T-cell (primary cell): ENCODE results near the gene MPPED1. TPM values are rescaled to one million over a fixed set of nuclear protein-coding genes. Genes with fewer than 3 reads are reported as not detected.

Experiments used
- ATAC-seq, 4 experiments: fragments of 200-7000 bp in 3 of 4; fragments of 150-1000 bp in 1 of 4; cut with Tn5 transposase; replicated peaks in 1 of 4; 1 replicate in 3 of 4; 2 replicates in 1 of 4; pipeline ENCODE4 v1.10.0; 2021; ENCODE audit warnings: moderate library complexity in 3 of 4, mild to moderate bottlenecking in 2 of 4, moderate number of reproducible peaks in 1 of 4
- CTCF ChIA-PET, 2 donors: fragments of 300-600 bp; sonication (Branson Sonifier 250); formaldehyde crosslinking; loops; one replicate each; lab custom pipeline; 2022; ENCODE audit warnings: antibody characterized with exemption in 2 of 2; lab: Charles Lee
- POLR2A ChIA-PET, 2 donors: fragments of 300-600 bp; sonication (Branson Sonifier 250); formaldehyde crosslinking; loops; one replicate each; lab custom pipeline; 2022; ENCODE audit warnings: antibody characterized with exemption in 2 of 2; lab: Charles Lee
- DNase-seq, 35 experiments: peaks; one replicate each; pipeline versions ENCODE4 v3.0.0 to v3.0.0-alpha.2; 2013 to 2023
- H3K27ac ChIP-seq: one replicate; pipeline ENCODE4 v1.5.1; 2013; ENCODE audit warnings: low read length
- H3K27me3 ChIP-seq, 2 experiments: replicated peaks in 1 of 2; 1 replicate in 1 of 2; 2 replicates in 1 of 2; pipeline versions ENCODE4 v1.6.1 to v1.7.0; 2013; ENCODE audit warnings: low read length in 1 of 2, mixed read lengths in 1 of 2; ENCODE audit not compliant: control insufficient read depth in 2 of 2, insufficient read depth in 2 of 2; ENCODE audit errors: extremely low read depth in 1 of 2
- H3K36me3 ChIP-seq, 2 donors: 1 replicate in 1 of 2; 2 replicates in 1 of 2; pipeline versions ENCODE4 v1.6.1 to v1.7.0; 2013; ENCODE audit warnings: low read length in 1 of 2; ENCODE audit not compliant: control insufficient read depth in 2 of 2, insufficient read depth in 1 of 2; ENCODE audit errors: extremely low read depth in 1 of 2
- H3K4me1 ChIP-seq, 2 experiments: 1 replicate in 1 of 2; 2 replicates in 1 of 2; pipeline versions ENCODE4 v1.6.1 to v1.7.0; 2013; ENCODE audit warnings: low read length in 2 of 2, mixed read lengths in 1 of 2; ENCODE audit not compliant: insufficient read depth in 2 of 2, control insufficient read depth in 1 of 2; ENCODE audit errors: extremely low read depth in 1 of 2
- H3K4me3 ChIP-seq, 2 donors: 1 replicate in 1 of 2; 2 replicates in 1 of 2; pipeline versions ENCODE4 v1.5.1 to v1.7.0; 2013; ENCODE audit warnings: mild to moderate bottlenecking in 2 of 2, low read length in 1 of 2, moderate library complexity in 1 of 2; ENCODE audit not compliant: control insufficient read depth in 1 of 2; ENCODE audit errors: extremely low read depth in 1 of 2
- H3K9me3 ChIP-seq: 2 replicates; pipeline ENCODE4 v1.7.0; 2013
- H3K27ac Mint-ChIP-seq, 2 donors: one replicate each; pipeline ENCODE4 v1.8.0; 2020 to 2021; ENCODE audit warnings: mild to moderate bottlenecking in 2 of 2, mixed read lengths in 2 of 2
- H3K27me3 Mint-ChIP-seq, 2 donors: one replicate each; pipeline ENCODE4 v1.8.0; 2021 to 2022; ENCODE audit warnings: mixed read lengths in 2 of 2
- H3K36me3 Mint-ChIP-seq: one replicate; pipeline ENCODE4 v1.8.0; 2021; ENCODE audit warnings: mixed read lengths
- H3K4me1 Mint-ChIP-seq, 3 donors: one replicate each; pipeline ENCODE4 v1.8.0; 2020 to 2022; ENCODE audit warnings: mixed read lengths in 3 of 3, mild to moderate bottlenecking in 1 of 3
- H3K4me3 Mint-ChIP-seq, 3 donors: one replicate each; pipeline ENCODE4 v1.8.0; 2020 to 2022; ENCODE audit warnings: mild to moderate bottlenecking in 3 of 3, mixed read lengths in 3 of 3, moderate library complexity in 3 of 3
- H3K9me3 Mint-ChIP-seq, 3 donors: one replicate each; pipeline ENCODE4 v1.8.0; 2020 to 2022; ENCODE audit warnings: mixed read lengths in 3 of 3
- WGBS: methylation state at CpG from one replicate; pipeline ENCODE4 v1.1.5; 2013; ENCODE audit warnings: missing lambda C conversion rate; ENCODE audit not compliant: insufficient coverage; 5-methylcytosine and 5-hydroxymethylcytosine counted together
- total RNA-seq, 35 experiments: library from RNA in 6 of 35; stranded (reverse) in 6 of 35; fragments of 120-200 nt in 1 of 35; gene quantifications; one replicate each; pipeline versions ENCODE4 v1.2.1 to v1.2.4 and lab custom pipeline; 2013 to 2026

The MPPED1 gene
- total RNA-seq, 5 donors from 2014 or later (not counting 1 experiment from before 2014, with no cell fraction given) = not detected

- H3K27ac ChIP-seq = no peak overlapping the region
- Mint-ChIP-seq H3K27me3 (peaks cover 13 to 22% of the 10 kb centered on the region in 2 donors), H3K9me3 (no peaks in the 10 kb centered on the region), H3K4me3 (no peak overlapping the region), H3K27ac (no peak overlapping the region), H3K4me1 (no peaks in the 10 kb centered on the region), H3K36me3 (no peaks in the 10 kb centered on the region)
- POLR2A ChIA-PET = no interaction called here
- no peaks in the 10 kb centered on the region for H3K36me3 ChIP-seq
- H3K4me1 ChIP-seq = no peaks in the 10 kb centered on the region
- no peaks in the 10 kb centered on the region for H3K9me3 ChIP-seq
- ATAC-seq = no peak
- whole genome bisulfite sequencing = no CpG with 5 or more reads among the region's 4 CpGs
- no peak overlapping the region for H3K4me3 ChIP-seq
- CTCF ChIA-PET = no interaction called here
- DNase-seq = no peak
- H3K27me3 ChIP-seq = peaks cover 0 to 48% of the 10 kb centered on the region in 2 experiments
Measured at GRCh38 chr22:43531651-43532050, 119.8 kb downstream of the MPPED1 start.

GRCh38 chr22:43532301-43533155 is 120.7 kb downstream of the MPPED1 start:
- CTCF ChIA-PET = no interaction called here
- H3K9me3 Mint-ChIP-seq = no peaks in the 10 kb centered on the region
- 87% methylated on average over 12 of the region's 17 CpGs for WGBS

GRCh38 chr22:43533156-43533530 is 121.3 kb downstream of the MPPED1 start:
- DNase-seq (peak in 1 of 35 experiments; percentile 15), ATAC-seq (no peak)
- no peaks in the 10 kb centered on the region for H3K36me3 Mint-ChIP-seq
- no peaks in the 10 kb centered on the region for H3K9me3 Mint-ChIP-seq
- H3K4me3 Mint-ChIP-seq = no peak overlapping the region
- POLR2A ChIA-PET = no interaction called here
- H3K4me1 Mint-ChIP-seq = no peaks in the 10 kb centered on the region
- H3K27ac ChIP-seq = no peak overlapping the region
- H3K27ac Mint-ChIP-seq = no peak overlapping the region
- 40% methylated on average over 1 of the region's 3 CpGs for WGBS
- no peaks in the 10 kb centered on the region for H3K9me3 ChIP-seq
- H3K36me3 ChIP-seq = no peaks in the 10 kb centered on the region
- peaks cover 0 to 38% of the 10 kb centered on the region in 2 experiments for H3K27me3 ChIP-seq
- no peaks in the 10 kb centered on the region for H3K4me1 ChIP-seq
- CTCF ChIA-PET = no interaction called here
- H3K4me3 ChIP-seq = no peak overlapping the region
- H3K27me3 Mint-ChIP-seq = peaks cover 8 to 21% of the 10 kb centered on the region in 2 donors

More at GRCh38 chr22:43532301-43533155, 120.7 kb downstream of the MPPED1 start:
- Mint-ChIP-seq H3K4me3 (no peak overlapping the region), H3K27ac (no peak overlapping the region), H3K27me3 (peaks cover 6 to 19% of the 10 kb centered on the region in 2 donors), H3K4me1 (no peaks in the 10 kb centered on the region), H3K36me3 (no peaks in the 10 kb centered on the region)
- POLR2A ChIA-PET = no interaction called here
- Histone ChIP-seq H3K9me3 (no peaks in the 10 kb centered on the region), H3K27me3 (peaks cover 0 to 42% of the 10 kb centered on the region in 2 experiments), H3K4me1 (no peaks in the 10 kb centered on the region), H3K27ac (no peak overlapping the region), H3K36me3 (no peaks in the 10 kb centered on the region), H3K4me3 (no peak overlapping the region)
- ATAC-seq (no peak), DNase-seq (no peak)

GRCh38 chr22:43533656-43534428 is 122.0 kb downstream of the MPPED1 start:
- no peaks in the 10 kb centered on the region for H3K36me3 ChIP-seq
- H3K27me3 ChIP-seq = peaks cover 0 to 40% of the 10 kb centered on the region in 2 experiments
- H3K27ac ChIP-seq = no peak overlapping the region
- WGBS = 96% methylated on average over 3 of the region's 10 CpGs
- ChIA-PET CTCF (no interaction called here), POLR2A (no interaction called here)
- no peaks in the 10 kb centered on the region for H3K9me3 ChIP-seq
- DNase-seq (peak in 1 of 35 experiments; percentile 9), ATAC-seq (no peak)
- no peaks in the 10 kb centered on the region for H3K4me1 Mint-ChIP-seq
- no peaks in the 10 kb centered on the region for H3K4me1 ChIP-seq
- H3K27me3 Mint-ChIP-seq = peaks cover 12 to 20% of the 10 kb centered on the region in 2 donors
- no peak overlapping the region for H3K4me3 Mint-ChIP-seq
- H3K36me3 Mint-ChIP-seq = no peaks in the 10 kb centered on the region
- no peak overlapping the region for H3K4me3 ChIP-seq
- no peak overlapping the region for H3K27ac Mint-ChIP-seq
- H3K9me3 Mint-ChIP-seq = no peaks in the 10 kb centered on the region

- ATAC-seq (no peak), DNase-seq (no peak)
- Mint-ChIP-seq H3K9me3 (no peaks in the 10 kb centered on the region), H3K4me3 (no peak overlapping the region), H3K4me1 (no peaks in the 10 kb centered on the region), H3K27ac (no peak overlapping the region), H3K27me3 (peaks cover 12 to 21% of the 10 kb centered on the region in 2 donors), H3K36me3 (no peaks in the 10 kb centered on the region)
- H3K27me3 ChIP-seq = peaks cover 0 to 37% of the 10 kb centered on the region in 2 experiments
- POLR2A ChIA-PET = no interaction called here
- WGBS = 77% methylated on average over 5 of the region's 6 CpGs
- H3K9me3 ChIP-seq = no peaks in the 10 kb centered on the region
- H3K4me3 ChIP-seq = no peak overlapping the region
- CTCF ChIA-PET = no interaction called here
- H3K4me1 ChIP-seq = no peaks in the 10 kb centered on the region
- no peak overlapping the region for H3K27ac ChIP-seq
- H3K36me3 ChIP-seq = no peaks in the 10 kb centered on the region
Measured at GRCh38 chr22:43534916-43535315, 123.1 kb downstream of the MPPED1 start.

GRCh38 chr22:43535336-43535735 is 123.5 kb downstream of the MPPED1 start:
- ChIA-PET POLR2A (no interaction called here), CTCF (no interaction called here)
- no peak for ATAC-seq
- no peaks in the 10 kb centered on the region for H3K4me1 Mint-ChIP-seq
- Histone ChIP-seq H3K4me3 (no peak overlapping the region), H3K4me1 (no peaks in the 10 kb centered on the region), H3K27me3 (peaks cover 0 to 37% of the 10 kb centered on the region in 2 experiments), H3K36me3 (no peaks in the 10 kb centered on the region), H3K27ac (no peak overlapping the region), H3K9me3 (no peaks in the 10 kb centered on the region)
- peaks cover 12 to 19% of the 10 kb centered on the region in 2 donors for H3K27me3 Mint-ChIP-seq
- no peak for DNase-seq
- H3K9me3 Mint-ChIP-seq = no peaks in the 10 kb centered on the region
- H3K36me3 Mint-ChIP-seq = no peaks in the 10 kb centered on the region
- no peak overlapping the region for H3K27ac Mint-ChIP-seq
- H3K4me3 Mint-ChIP-seq = no peak overlapping the region
- 95% methylated on average over 6 of the region's 7 CpGs for WGBS
